Stimulated activated CD4-positive, alpha-beta T cell treated with anti-CD3 and anti-CD28 coated beads, Interleukin-4, amount 100 ng/mL, for 4 hours (primary cell): ENCODE results near the gene CCBE1.
"Not testable (repeated sequence)": the region's sequence is repeated elsewhere in the genome, so short reads cannot be mapped to it uniquely, and the experiment has no call there.

Source experiments
- DNase-seq, 2 experiments: peaks; one replicate each; pipeline ENCODE4 v3.0.0-alpha.2; 2020

Gene CCBE1

DNA sequence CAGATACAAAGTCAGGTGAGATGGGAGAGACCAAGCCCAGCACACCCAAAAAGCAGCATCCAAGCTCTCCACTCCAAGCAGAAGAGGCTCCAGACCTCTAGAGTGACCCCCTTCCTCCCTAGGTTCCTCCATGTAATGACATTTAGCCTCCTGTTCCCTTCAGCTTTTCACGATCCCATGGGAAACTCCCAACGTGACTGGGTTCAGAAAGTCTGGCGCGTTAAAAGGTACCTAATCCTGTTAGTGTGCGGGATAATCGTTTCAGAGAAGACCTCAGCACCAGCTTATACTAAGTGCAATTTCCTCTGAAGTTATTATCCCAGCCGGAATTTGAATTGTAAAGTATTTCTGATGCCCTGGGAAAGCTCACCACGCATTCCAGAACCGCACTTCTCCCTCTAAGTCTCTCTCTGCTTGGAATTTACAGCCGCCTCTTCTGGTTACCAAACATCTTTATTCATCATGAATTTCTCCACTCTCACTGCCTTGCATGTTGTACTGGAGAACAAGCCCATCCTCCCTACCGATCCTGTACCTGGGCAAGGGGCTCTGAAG lies 46.9 kb downstream of the CCBE1 start:
- no peak for DNase-seq

DNA sequence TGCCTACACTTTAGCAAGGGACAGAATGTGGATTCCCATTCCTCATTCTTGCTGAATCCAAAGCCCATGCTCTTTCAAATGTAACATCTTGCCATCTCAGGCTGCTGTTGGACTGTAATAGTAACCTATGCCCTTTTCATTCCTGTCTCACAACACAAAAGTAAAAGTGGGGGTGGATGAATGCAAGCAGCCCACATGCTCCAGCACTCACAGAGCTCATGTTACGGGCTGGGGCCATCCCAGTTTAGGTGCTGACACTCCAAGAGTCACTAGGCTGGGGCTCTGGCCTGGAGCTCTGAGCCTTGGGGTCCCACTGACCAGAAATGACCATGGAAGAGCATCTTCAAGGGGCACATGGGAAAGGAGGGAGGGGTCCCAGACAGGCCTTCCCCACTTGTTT lies 47.6 kb downstream of the CCBE1 start:
- DNase-seq, result no peak

DNA sequence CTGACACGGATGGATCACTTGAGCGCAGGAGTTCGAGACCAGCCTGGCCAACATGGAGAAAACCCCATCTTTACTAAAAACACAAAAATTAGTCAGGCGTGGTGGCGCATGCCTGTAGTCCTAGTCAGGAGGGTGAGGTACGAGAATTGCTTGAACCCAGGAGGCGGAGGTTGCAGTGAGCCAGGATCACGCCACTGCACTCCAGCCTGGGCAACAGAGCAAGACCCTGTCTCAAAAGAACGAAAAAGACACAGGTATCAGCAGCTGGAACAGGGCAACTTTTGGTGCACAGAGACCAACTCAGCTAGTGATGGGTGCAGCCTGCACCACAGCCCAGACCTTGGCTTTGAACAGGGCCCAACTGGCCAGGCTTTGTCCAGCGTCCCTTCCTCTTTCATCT lies 48.8 kb downstream of the CCBE1 start:
- not testable (repeated sequence) for DNase-seq

- DNase-seq, result no peak
Observed at GRCh38 chr18:59646963-59647307, 50.3 kb downstream of the CCBE1 start.

- DNase-seq, result no peak
Observed at GRCh38 chr18:59646228-59646962, 50.8 kb downstream of the CCBE1 start.

DNA sequence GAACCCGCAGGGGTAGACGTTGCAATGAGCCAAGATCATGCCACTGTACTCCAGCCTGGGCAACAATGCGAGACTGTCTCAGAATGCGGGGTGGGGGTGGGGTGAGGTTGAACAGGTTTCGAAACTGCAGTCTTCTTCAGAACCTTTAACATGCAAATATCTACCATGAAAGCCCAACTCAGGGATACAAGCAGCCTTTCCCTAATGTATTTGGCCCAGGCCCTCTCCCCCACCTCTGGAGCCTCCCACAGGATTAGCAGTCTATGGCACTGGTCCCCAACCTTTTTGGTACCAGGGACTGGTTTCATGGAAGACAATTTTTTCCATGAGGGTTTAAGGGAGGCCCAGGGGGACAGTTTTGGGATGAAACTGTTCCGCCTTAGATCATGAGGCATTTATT lies 53.5 kb downstream of the CCBE1 start:
- no peak for DNase-seq

- no peak for DNase-seq
Observed at GRCh38 chr18:59640721-59641120, 56.5 kb downstream of the CCBE1 start.

DNA sequence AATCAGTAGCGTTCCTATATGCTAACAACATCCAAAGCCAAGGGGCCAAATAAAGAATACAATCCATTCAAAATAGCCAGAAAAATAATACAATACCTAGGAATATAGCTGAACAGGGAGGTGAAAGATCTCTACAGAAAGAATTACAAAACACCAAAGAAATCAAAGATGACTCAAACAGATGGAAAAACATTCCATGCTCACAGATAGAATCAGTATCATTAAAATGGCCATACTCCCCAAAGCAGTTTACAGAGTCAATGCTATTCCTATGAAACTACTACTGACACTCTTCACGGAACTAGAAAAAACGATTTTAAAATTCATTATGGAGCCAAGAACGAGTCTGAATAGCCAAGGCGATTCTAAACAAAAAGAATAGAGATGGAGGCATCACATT lies 57.4 kb downstream of the CCBE1 start:
- DNase-seq, result no peak

- no peak for DNase-seq
Observed at GRCh38 chr18:59639136-59639535, 58.1 kb downstream of the CCBE1 start.

DNA sequence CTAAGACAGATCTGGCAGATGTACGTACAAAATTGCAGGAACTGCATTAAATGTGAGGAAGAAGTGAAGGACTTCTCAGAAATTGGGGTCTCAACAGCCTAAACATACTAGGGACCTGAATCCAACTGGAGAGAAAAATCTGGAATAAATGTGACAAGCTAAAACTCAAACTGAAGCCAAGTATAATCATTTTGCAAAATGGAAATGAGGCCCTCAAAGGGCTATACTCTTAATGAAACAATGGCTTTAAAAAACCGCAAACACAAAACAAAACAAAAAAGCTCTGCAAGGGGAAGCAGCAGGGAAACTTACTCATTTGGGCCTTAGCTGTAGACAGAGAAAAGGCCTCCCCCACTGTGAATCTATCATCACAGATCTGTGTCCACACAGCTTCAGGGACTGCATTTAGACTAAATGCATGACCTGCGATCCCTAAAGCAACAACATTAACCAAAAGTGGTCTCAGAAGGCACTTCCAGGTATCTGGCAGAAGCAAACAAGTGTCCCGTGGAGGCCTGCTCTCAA lies 63.2 kb downstream of the CCBE1 start:
- DNase-seq, result no peak

DNA sequence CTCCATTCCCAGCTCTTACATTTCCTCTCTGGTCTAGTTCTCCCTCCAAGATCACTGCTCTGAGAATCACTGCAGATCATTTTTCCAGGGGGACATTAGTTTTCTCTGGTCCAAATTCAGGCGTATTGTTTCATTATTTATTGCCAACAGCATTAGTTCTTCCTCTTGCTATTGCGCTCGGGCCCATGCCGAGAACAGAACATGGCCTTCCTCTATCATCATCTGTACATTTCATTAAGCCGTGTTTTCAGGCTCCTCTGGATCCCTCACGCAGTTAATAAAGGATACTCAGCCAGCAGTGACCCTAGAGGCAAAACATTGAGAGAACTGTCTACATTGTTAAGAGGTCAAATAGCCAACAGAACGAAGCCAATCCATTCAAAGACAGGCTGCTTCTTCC lies 63.9 kb downstream of the CCBE1 start:
- no peak for DNase-seq

- DNase-seq, result no peak
Observed at GRCh38 chr18:59631583-59632181, 65.5 kb downstream of the CCBE1 start.

GRCh38 chr18:59629894-59630293 lies 67.3 kb downstream of the CCBE1 start:
- no peak for DNase-seq

DNA sequence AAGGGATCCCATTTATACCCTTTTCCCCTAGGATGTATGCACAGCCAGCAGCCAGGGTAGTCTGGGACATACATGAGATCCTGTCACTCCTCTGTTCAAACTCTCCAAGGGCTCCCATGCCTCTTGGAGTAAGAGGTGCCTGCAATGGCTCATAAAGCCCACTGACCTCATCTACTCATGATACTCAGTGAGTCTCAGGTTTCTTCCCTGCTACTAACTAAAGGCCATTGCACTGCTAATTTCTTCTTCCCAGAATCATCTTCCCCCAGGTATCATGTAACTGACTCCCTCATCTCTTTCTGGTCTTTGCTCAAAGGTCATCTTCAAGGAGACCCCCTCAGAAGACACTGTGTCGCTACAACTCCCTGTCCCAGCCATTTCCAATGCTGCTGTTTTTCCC lies 68.2 kb downstream of the CCBE1 start:
- DNase-seq, result no peak

GRCh38 chr18:59627414-59627813 lies 69.8 kb downstream of the CCBE1 start:
- no peak for DNase-seq

GRCh38 chr18:59624369-59624765 lies 72.9 kb downstream of the CCBE1 start:
- DNase-seq, result no peak

- no peak for DNase-seq
Observed at GRCh38 chr18:59623456-59624368, 73.5 kb downstream of the CCBE1 start.

- no peak for DNase-seq
Observed at GRCh38 chr18:59621027-59621426, 76.2 kb downstream of the CCBE1 start.

GRCh38 chr18:59620381-59620780 lies 76.8 kb downstream of the CCBE1 start:
- no peak for DNase-seq

- no peak for DNase-seq
Observed at GRCh38 chr18:59619816-59620215, 77.4 kb downstream of the CCBE1 start.

DNA sequence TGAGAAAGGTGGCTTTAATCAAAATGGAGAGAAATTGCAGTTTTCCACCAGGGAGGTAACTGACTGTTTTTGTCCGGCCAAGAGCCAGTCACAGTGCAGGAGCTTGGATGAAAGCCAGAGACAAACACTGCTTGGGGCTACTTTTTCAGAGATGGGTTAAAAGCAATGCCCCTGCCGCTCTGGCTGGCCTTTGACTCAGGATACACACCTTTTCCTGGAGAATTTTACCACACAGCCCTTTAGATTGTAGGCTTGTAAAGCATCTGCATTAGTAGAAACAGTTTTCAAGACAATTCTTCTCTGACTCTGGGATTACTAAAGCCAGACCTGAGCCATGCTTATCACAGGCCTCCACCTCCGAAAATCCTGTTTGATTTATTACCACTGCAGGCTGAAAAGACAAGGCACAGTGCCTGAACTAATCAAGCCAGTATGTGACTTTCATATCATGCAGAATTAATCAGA lies 79.7 kb downstream of the CCBE1 start:
- no peak for DNase-seq

DNA sequence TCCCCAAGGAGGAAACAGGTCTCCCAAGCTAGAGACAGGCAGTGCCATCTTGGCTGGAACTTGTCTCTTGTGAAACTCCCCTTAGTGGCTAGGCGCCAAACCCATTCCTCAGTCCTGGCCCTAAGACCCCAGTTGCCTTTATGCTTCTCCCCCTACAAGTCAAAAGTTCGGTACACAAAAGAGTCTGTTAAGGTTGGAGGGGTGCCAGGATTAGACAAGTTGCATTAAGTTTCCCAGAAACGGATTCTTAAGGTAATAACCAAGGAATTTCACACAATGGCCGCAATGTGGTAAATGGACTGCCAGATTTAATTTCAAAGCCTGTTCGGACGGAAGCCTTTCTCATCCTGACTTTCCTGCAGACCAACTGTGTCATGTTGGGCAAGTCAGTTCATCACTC lies 80.7 kb downstream of the CCBE1 start:
- no peak for DNase-seq

- DNase-seq, result no peak
Observed at GRCh38 chr18:59613903-59614302, 83.3 kb downstream of the CCBE1 start.
